Esophagus squamous epithelium (tissue), 5 donors: ENCODE measurements around the gene NRXN3. TPM values are rescaled to one million over a fixed set of nuclear protein-coding genes. Genes with fewer than 3 reads are reported as not detected.

Experiments
- DNase-seq: peaks from one replicate; lab custom pipeline; 2025; lab: John Stamatoyannopoulos, UW
- H3K27ac ChIP-seq, 4 donors: fragments of 200-600 bp; sonication (generic); one replicate each; pipeline ENCODE4 v1.5.1; 2016 to 2019; ENCODE audit warnings: mild to moderate bottlenecking in 1 of 4
- H3K27me3 ChIP-seq, 4 donors: fragments of 200-600 bp; sonication (generic); 1 replicate in 3 of 4; 2 replicates in 1 of 4; pipeline versions ENCODE4 v1.5.1 to v1.6.0; 2017 to 2021; ENCODE audit warnings: antibody characterized with exemption in 1 of 4
- H3K36me3 ChIP-seq, 3 donors: fragments of 200-600 bp; sonication (generic); one replicate each; pipeline ENCODE4 v1.5.1; 2016 to 2019
- H3K4me1 ChIP-seq, 3 donors: fragments of 200-600 bp; sonication (generic); one replicate each; pipeline ENCODE4 v1.5.1; 2017 to 2019
- H3K4me3 ChIP-seq, 4 donors: fragments of 200-600 bp; sonication (generic); 1 replicate in 3 of 4; 2 replicates in 1 of 4; pipeline ENCODE4 v1.5.1; 2016 to 2019; ENCODE audit warnings: mild to moderate bottlenecking in 2 of 4, moderate library complexity in 1 of 4
- H3K9me3 ChIP-seq, 3 donors: fragments of 200-600 bp; sonication (generic); one replicate each; pipeline ENCODE4 v1.5.1; 2016 to 2019
- CTCF ChIP-seq, 6 experiments: fragments of 450-650 bp in 4 of 6; fragments of 200-600 bp in 2 of 6; sonication (generic) in 2 of 6; IDR thresholded peaks; one replicate each; pipeline ENCODE4 v1.5.1; 2016 to 2019; ENCODE audit warnings: antibody characterized with exemption in 6 of 6, mild to moderate bottlenecking in 4 of 6, moderate library complexity in 4 of 6
- POLR2A ChIP-seq, 4 donors: fragments of 450-650 bp; IDR thresholded peaks; one replicate each; pipeline ENCODE4 v1.6.1; 2017; ENCODE audit warnings: antibody characterized with exemption in 4 of 4, mild to moderate bottlenecking in 4 of 4, moderate library complexity in 3 of 4
- whole genome bisulfite sequencing, 2 donors: methylation state at CpG; one replicate each; pipeline ENCODE4 v1.1.5; 2018; 5-methylcytosine and 5-hydroxymethylcytosine counted together
- intact Hi-C: fragments of 100-400 bp; cut with DNase I; formaldehyde crosslinking; loops from one replicate; pipeline ENCODE4 v1.15.0; 2022
- total RNA-seq, 4 donors: library from RNA; depleted of rRNA; stranded (reverse); fragments of >200 nt; gene quantifications; one replicate each; pipeline ENCODE4 v1.1.0, GENCODE V29; 2016
- donor health status: DM: yes; HTN: yes; CAD: no.

NRXN3 gene
- total RNA-seq, 4 donors from 2014 or later, result 0.30 to 15.8 (median 1.5) TPM

DNA sequence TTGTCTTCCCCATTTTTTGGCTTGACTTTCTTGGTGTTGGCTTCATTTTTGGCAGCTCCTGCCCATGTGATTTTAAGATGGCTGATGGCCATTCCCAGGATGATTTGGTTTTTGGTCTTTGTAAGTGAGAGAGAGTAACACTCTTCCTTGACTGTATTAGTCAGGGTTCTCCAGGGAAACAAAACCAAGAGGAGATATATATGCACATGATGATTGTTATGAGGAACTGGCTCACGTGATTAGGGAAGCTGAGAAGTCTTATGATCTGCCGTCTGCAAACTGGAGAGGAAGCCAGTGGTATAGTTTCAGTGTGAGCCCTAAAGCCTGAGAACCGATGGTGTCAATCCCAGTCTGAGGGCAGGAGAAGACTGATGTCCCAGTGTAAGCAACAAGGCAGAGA is 146.6 kb downstream of the NRXN3 start:
- H3K36me3 ChIP-seq, result no peaks in the 10 kb centered on the region
- H3K4me1 ChIP-seq, result no peaks in the 10 kb centered on the region
- peaks cover 0 to 4% (median 0%) of the 10 kb centered on the region in 4 donors for H3K27me3 ChIP-seq
- H3K27ac ChIP-seq, result no peak overlapping the region
- DNase-seq, result no peak
- 28 to 52% methylated on average over 3 of the region's 3 CpGs for WGBS, 2 donors
- TF ChIP-seq CTCF (IDR thresholded peaks at IDR 0.05), result no peak
- TF ChIP-seq POLR2A (IDR thresholded peaks at IDR 0.05), result no peak
- no peaks in the 10 kb centered on the region for H3K9me3 ChIP-seq
- intact Hi-C loops, result no loop called here
- no peak overlapping the region for H3K4me3 ChIP-seq

DNA sequence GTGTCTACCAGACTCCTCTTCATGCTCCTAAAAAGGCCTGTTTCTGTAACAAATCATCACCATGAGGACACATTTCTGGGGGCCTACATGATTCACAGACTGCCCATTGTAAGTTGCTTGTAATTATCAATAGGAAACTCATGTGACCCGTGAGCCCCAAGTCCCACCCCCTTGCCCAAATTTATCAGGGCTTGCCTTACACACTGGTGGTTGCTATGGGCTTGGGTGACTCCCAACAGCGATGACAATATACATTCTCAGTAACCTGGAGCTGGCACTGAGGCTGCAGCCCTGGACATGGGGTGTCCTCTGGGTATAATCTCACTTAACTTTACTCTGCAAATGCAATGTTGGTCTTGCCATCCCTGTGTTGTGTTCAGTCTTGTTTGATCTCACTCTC is 149.2 kb downstream of the NRXN3 start:
- intact Hi-C loops, result no loop called here
- H3K9me3 ChIP-seq, result no peaks in the 10 kb centered on the region
- H3K36me3 ChIP-seq, result no peaks in the 10 kb centered on the region
- H3K27ac ChIP-seq, result no peak overlapping the region
- WGBS, 2 donors, result 25 to 41% methylated on average over 1 to 2 of the region's 2 CpGs
- H3K27me3 ChIP-seq, result peaks cover 0 to 1% (median 0%) of the 10 kb centered on the region in 4 donors
- H3K4me3 ChIP-seq, result no peak overlapping the region
- H3K4me1 ChIP-seq, result no peaks in the 10 kb centered on the region
- no peak for DNase-seq
- TF ChIP-seq POLR2A (IDR thresholded peaks at IDR 0.05) (no peak), CTCF (IDR thresholded peaks at IDR 0.05) (no peak)

- no peak for TF ChIP-seq CTCF (IDR thresholded peaks at IDR 0.05)
- no peak for TF ChIP-seq POLR2A (IDR thresholded peaks at IDR 0.05)
- intact Hi-C loops, result no loop called here
- Histone ChIP-seq H3K4me1 (no peaks in the 10 kb centered on the region), H3K27ac (no peak overlapping the region), H3K36me3 (no peaks in the 10 kb centered on the region), H3K27me3 (no peaks in the 10 kb centered on the region), H3K4me3 (no peak overlapping the region), H3K9me3 (no peaks in the 10 kb centered on the region)
- no peak for DNase-seq
- 20 to 25% methylated on average over 11 to 12 of the region's 12 CpGs for WGBS, 2 donors
Measured at GRCh38 chr14:78319887-78320635, 149.9 kb downstream of the NRXN3 start.

DNA sequence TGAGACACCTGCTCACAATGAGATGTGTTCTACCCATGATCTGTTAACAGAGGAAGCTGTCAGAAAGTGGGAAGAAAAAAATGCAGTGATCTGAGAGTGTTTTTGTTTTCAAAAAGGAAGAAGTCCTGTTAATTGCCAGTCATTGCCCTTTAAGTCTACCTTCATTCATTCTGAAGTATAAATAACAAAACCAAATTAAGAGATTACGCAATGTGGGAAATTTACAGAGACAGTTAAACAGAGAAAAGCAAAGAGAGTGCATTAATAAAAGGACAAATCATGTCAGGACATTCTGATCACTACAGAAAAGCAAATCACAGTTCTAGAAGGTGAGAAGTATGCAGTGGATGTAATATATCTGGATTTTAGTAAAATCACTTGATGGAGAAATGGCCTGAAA is 154.2 kb downstream of the NRXN3 start:
- intact Hi-C loops, result no loop called here
- DNase-seq, result no peak
- Histone ChIP-seq H3K27me3 (no peaks in the 10 kb centered on the region), H3K4me1 (no peaks in the 10 kb centered on the region), H3K36me3 (no peaks in the 10 kb centered on the region), H3K9me3 (no peaks in the 10 kb centered on the region), H3K27ac (no peak overlapping the region), H3K4me3 (no peak overlapping the region)
- TF ChIP-seq CTCF (IDR thresholded peaks at IDR 0.05), result no peak
- no peak for TF ChIP-seq POLR2A (IDR thresholded peaks at IDR 0.05)
- 67 to 71% methylated on average over 1 of the region's 1 CpG for whole genome bisulfite sequencing, 2 donors

GRCh38 chr14:78325911-78326310 is 155.7 kb downstream of the NRXN3 start:
- DNase-seq, result no peak
- Histone ChIP-seq H3K27me3 (no peaks in the 10 kb centered on the region), H3K27ac (no peak overlapping the region), H3K4me1 (no peaks in the 10 kb centered on the region), H3K4me3 (no peak overlapping the region), H3K36me3 (no peaks in the 10 kb centered on the region), H3K9me3 (no peaks in the 10 kb centered on the region)
- 28 to 42% methylated on average over 2 of the region's 2 CpGs for WGBS, 2 donors
- TF ChIP-seq CTCF (IDR thresholded peaks at IDR 0.05) (no peak), POLR2A (IDR thresholded peaks at IDR 0.05) (no peak)
- intact Hi-C loops, result no loop called here
